ENCODE data around the gene KRTCAP2. TPM values are rescaled to one million over a fixed set of nuclear protein-coding genes. Genes with fewer than 3 reads are reported as not detected.

Gene KRTCAP2
- polyA plus RNA-seq, 1 donor (not counting 4 experiments of a cell fraction or from before 2014, with no cell fraction given), result 127 TPM

GRCh38 chr1:155207806-155208540 is 34.9 kb upstream of the KRTCAP2 start, which contains the start of gene THBS3:
Gene THBS3 (minus strand): TSS chr1:155207897. CDS start chr1:155207876, 21 bp downstream.
- Histone ChIP-seq H3K4me3 (ENCODE audit: control insufficient read depth in 2 of 3, extremely low read depth in 1 of 3, insufficient read depth in 2 of 3, low read depth in 1 of 3, low read length in 3 of 3) (peak within 1 kb of the TSS; percentile 66 to 90 (median 77)), H4K20me1 (ENCODE audit: control insufficient read depth, extremely low read depth, insufficient read depth, low read length) (no peaks in the 10 kb centered on the region), H3K27me3 (ENCODE audit: control insufficient read depth, extremely low read depth, insufficient read depth, low read length) (no peaks in the 10 kb centered on the region), H3K36me3 (ENCODE audit: control insufficient read depth in 2 of 2, extremely low read depth in 1 of 2, insufficient read depth in 2 of 2, low read length in 2 of 2) (peaks cover 0 to 5% of the 10 kb centered on the region in 2 experiments), H3K79me2 (ENCODE audit: control insufficient read depth, insufficient read depth, low read length) (peaks cover 12% of the 10 kb centered on the region), H3K4me2 (ENCODE audit: control insufficient read depth, extremely low read depth, insufficient read depth, low read depth, low read length) (peak within 1 kb of the TSS; percentile 100), H3K27ac (ENCODE audit: control insufficient read depth, insufficient read depth, low read length) (peak within 1 kb of the TSS; percentile 94), H3K9me3 (ENCODE audit: control insufficient read depth, low read depth, low read length) (no peaks in the 10 kb centered on the region), H2AFZ (ENCODE audit: control insufficient read depth, low read length) (peak within 1 kb of the TSS; percentile 77), H3K9me1 (ENCODE audit: control insufficient read depth, extremely low read depth, insufficient read depth, low read length) (no peaks in the 10 kb centered on the region), H3K9ac (ENCODE audit: control insufficient read depth, extremely low read depth, insufficient read depth, low read length) (peak within 1 kb of the TSS; percentile 98), H3K4me1 (ENCODE audit: control insufficient read depth, extremely low read depth, insufficient read depth, low read length) (peaks cover 22% of the 10 kb centered on the region)
- dilution Hi-C loops (cut with MboI; ENCODE audit: extremely low pct_ligation_motif_present, low sequenced_read_pairs), result no loop called here
- no peak for TF ChIP-seq EZH2 (IDR thresholded peaks at IDR 0.05; ENCODE audit: low read length)
- TF ChIP-seq, protein P1, sequence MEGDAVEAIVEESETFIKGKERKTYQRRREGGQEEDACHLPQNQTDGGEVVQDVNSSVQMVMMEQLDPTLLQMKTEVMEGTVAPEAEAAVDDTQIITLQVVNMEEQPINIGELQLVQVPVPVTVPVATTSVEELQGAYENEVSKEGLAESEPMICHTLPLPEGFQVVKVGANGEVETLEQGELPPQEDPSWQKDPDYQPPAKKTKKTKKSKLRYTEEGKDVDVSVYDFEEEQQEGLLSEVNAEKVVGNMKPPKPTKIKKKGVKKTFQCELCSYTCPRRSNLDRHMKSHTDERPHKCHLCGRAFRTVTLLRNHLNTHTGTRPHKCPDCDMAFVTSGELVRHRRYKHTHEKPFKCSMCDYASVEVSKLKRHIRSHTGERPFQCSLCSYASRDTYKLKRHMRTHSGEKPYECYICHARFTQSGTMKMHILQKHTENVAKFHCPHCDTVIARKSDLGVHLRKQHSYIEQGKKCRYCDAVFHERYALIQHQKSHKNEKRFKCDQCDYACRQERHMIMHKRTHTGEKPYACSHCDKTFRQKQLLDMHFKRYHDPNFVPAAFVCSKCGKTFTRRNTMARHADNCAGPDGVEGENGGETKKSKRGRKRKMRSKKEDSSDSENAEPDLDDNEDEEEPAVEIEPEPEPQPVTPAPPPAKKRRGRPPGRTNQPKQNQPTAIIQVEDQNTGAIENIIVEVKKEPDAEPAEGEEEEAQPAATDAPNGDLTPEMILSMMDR (optimal IDR thresholded peaks at IDR 0.05 in 1 of 3, IDR thresholded peaks at IDR 0.05 in 1 of 3, conservative IDR thresholded peaks at IDR 0.05 in 1 of 3; ENCODE audit: extremely low read depth in 1 of 3, insufficient read depth in 2 of 3, low read length in 3 of 3), result no peak
- FAIRE-seq (no peak), DNase-seq (ENCODE audit: low read depth, low spot score) (no peak)

- DNase-seq (ENCODE audit: low read depth, low spot score), result no peak
- Histone ChIP-seq H3K79me2 (ENCODE audit: control insufficient read depth, insufficient read depth, low read length) (peaks cover 12% of the 10 kb centered on the region), H3K36me3 (ENCODE audit: control insufficient read depth in 2 of 2, extremely low read depth in 1 of 2, insufficient read depth in 2 of 2, low read length in 2 of 2) (peaks cover 2 to 5% of the 10 kb centered on the region in 2 experiments), H2AFZ (ENCODE audit: control insufficient read depth, low read length) (peak overlapping the region; percentile 11), H3K9ac (ENCODE audit: control insufficient read depth, extremely low read depth, insufficient read depth, low read length) (peak overlapping the region; percentile 98), H3K9me1 (ENCODE audit: control insufficient read depth, extremely low read depth, insufficient read depth, low read length) (no peaks in the 10 kb centered on the region), H4K20me1 (ENCODE audit: control insufficient read depth, extremely low read depth, insufficient read depth, low read length) (no peaks in the 10 kb centered on the region), H3K4me2 (ENCODE audit: control insufficient read depth, extremely low read depth, insufficient read depth, low read depth, low read length) (peak overlapping the region; percentile 46), H3K27ac (ENCODE audit: control insufficient read depth, insufficient read depth, low read length) (peak overlapping the region; percentile 13), H3K4me3 (ENCODE audit: control insufficient read depth in 2 of 3, extremely low read depth in 1 of 3, insufficient read depth in 2 of 3, low read depth in 1 of 3, low read length in 3 of 3) (no peak overlapping the region), H3K27me3 (ENCODE audit: control insufficient read depth, extremely low read depth, insufficient read depth, low read length) (no peaks in the 10 kb centered on the region), H3K9me3 (ENCODE audit: control insufficient read depth, low read depth, low read length) (no peaks in the 10 kb centered on the region), H3K4me1 (ENCODE audit: control insufficient read depth, extremely low read depth, insufficient read depth, low read length) (peaks cover 22% of the 10 kb centered on the region)
- no peak for TF ChIP-seq EZH2 (IDR thresholded peaks at IDR 0.05; ENCODE audit: low read length)
- TF ChIP-seq, protein P1 (optimal IDR thresholded peaks at IDR 0.05 in 1 of 3, IDR thresholded peaks at IDR 0.05 in 1 of 3, conservative IDR thresholded peaks at IDR 0.05 in 1 of 3; ENCODE audit: extremely low read depth in 1 of 3, insufficient read depth in 2 of 3, low read length in 3 of 3), result peak; percentile 92 to 97 (median 95)
- dilution Hi-C loops (cut with MboI; ENCODE audit: extremely low pct_ligation_motif_present, low sequenced_read_pairs), result no loop called here
- peak; percentile 60 for FAIRE-seq
Measured at GRCh38 chr1:155206891-155207805, 34.0 kb upstream of the KRTCAP2 start.

All from keratinocyte (primary cell).